ENCODE results near the gene LMTK3.

The LMTK3 gene

GRCh38 chr19:48477698-48478338 is 33.8 kb downstream of the LMTK3 start:
- no peak overlapping the region for H3K27ac ChIP-seq (replicated peaks)
- TF ChIP-seq SPI1 (IDR thresholded peaks at IDR 0.05; ENCODE audit: borderline replicate concordance, low read depth) (no peak), CTCF (IDR thresholded peaks at IDR 0.05; ENCODE audit: insufficient read depth, low read length) (no peak), REST (IDR thresholded peaks at IDR 0.05; ENCODE audit: insufficient replicate concordance, low read depth) (no peak), POLR2AphosphoS5 (IDR thresholded peaks at IDR 0.05; ENCODE audit: low read depth) (no peak), GABPA (IDR thresholded peaks at IDR 0.05; ENCODE audit: low read depth) (no peak)
- no peak overlapping the region for H3K4me3 ChIP-seq (replicated peaks; ENCODE audit: insufficient read depth, low read length)
- no peaks in the 10 kb centered on the region for H3K27me3 ChIP-seq (ENCODE audit: insufficient read depth, poor library complexity, severe bottlenecking)
- no peak for DNase-seq (ENCODE audit: low read depth in 1 of 2, low spot score in 1 of 2)

- no peak overlapping the region for H3K27ac ChIP-seq (replicated peaks)
- H3K4me3 ChIP-seq (replicated peaks; ENCODE audit: insufficient read depth, low read length): no peak overlapping the region
- no peak for DNase-seq (ENCODE audit: low read depth in 1 of 2, low spot score in 1 of 2)
- H3K27me3 ChIP-seq (ENCODE audit: insufficient read depth, poor library complexity, severe bottlenecking): no peaks in the 10 kb centered on the region
- TF ChIP-seq POLR2AphosphoS5 (IDR thresholded peaks at IDR 0.05; ENCODE audit: low read depth) (no peak), GABPA (IDR thresholded peaks at IDR 0.05; ENCODE audit: low read depth) (no peak), REST (IDR thresholded peaks at IDR 0.05; ENCODE audit: insufficient replicate concordance, low read depth) (no peak), CTCF (IDR thresholded peaks at IDR 0.05; ENCODE audit: insufficient read depth, low read length) (no peak), SPI1 (IDR thresholded peaks at IDR 0.05; ENCODE audit: borderline replicate concordance, low read depth) (no peak)
Measured at GRCh38 chr19:48477067-48477685, 34.5 kb downstream of the LMTK3 start.

GRCh38 chr19:48476176-48476575 is 35.5 kb downstream of the LMTK3 start:
- H3K27ac ChIP-seq (replicated peaks): no peak overlapping the region
- no peak for DNase-seq (ENCODE audit: low read depth in 1 of 2, low spot score in 1 of 2)
- no peaks in the 10 kb centered on the region for H3K27me3 ChIP-seq (ENCODE audit: insufficient read depth, poor library complexity, severe bottlenecking)
- no peak overlapping the region for H3K4me3 ChIP-seq (replicated peaks; ENCODE audit: insufficient read depth, low read length)
- no peak for TF ChIP-seq GABPA (IDR thresholded peaks at IDR 0.05; ENCODE audit: low read depth)
- no peak for TF ChIP-seq CTCF (IDR thresholded peaks at IDR 0.05; ENCODE audit: insufficient read depth, low read length)
- TF ChIP-seq REST (IDR thresholded peaks at IDR 0.05; ENCODE audit: insufficient replicate concordance, low read depth): no peak
- no peak for TF ChIP-seq POLR2AphosphoS5 (IDR thresholded peaks at IDR 0.05; ENCODE audit: low read depth)
